AG10803 (cell line): Measurements from ENCODE around the gene ZNF813.
"Not testable (repeated sequence)": the region's sequence is repeated elsewhere in the genome, so short reads cannot be mapped to it uniquely, and the experiment has no call there.

Experiments
- DNase-seq: peaks from one replicate; pipeline ENCODE4 v3.0.0; 2010; ENCODE audit warnings: low read depth
- H3K4me3 ChIP-seq: 2 replicates; pipeline ENCODE4 v1.5.1; 2011; ENCODE audit warnings: mild to moderate bottlenecking, low read length, control low read depth
- TF ChIP-seq, protein P1 (sequence below): conservative IDR thresholded peaks from 2 replicates; pipeline ENCODE4 v1.5.1; 2011; ENCODE audit warnings: mild to moderate bottlenecking, low read length, control low read depth, inconsistent platforms

ZNF813 gene

DNA sequence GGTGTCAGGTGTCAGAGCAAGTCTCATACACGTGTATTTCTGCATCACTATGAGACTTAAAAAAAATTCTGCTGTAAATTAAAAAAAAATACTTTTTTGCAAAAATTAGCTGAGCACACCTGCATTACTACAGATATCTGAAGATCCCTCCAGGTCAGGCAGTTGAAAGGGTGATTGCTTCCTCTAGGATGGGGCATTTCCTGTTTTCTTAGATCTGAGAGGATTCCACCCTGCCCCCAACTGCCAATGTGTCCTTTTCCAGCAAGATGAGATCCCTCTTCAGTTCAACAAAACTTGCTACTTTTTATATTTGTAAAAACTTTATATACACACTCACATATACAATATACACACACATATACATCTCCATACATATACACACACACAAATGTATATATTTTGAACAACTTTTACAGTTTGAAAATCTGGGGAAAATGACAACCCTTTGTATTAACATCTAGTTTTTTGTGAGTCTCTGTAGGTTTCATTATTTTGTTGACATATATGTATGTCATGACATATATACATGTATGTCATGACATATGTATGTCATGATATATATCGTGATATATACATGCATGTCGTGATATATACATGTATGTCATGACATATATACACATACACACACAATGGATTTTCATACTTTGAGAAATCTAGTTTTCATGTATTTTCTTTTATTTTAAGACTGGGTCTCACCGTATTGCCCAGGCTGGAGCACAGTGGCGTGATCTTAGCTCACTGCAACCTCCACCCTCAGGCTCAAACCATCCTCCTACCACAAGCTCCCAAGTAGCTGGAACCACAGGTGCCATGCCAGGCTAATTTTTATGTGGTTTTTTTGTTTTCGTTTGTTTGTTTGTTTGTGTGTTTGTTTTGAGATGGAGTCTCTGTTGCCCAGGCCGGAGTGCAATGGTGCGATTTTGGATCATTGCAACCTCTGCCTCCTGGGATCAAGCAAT, 17.8 kb downstream of the ZNF813 start:
- no peak for DNase-seq
- TF ChIP-seq, protein P1, sequence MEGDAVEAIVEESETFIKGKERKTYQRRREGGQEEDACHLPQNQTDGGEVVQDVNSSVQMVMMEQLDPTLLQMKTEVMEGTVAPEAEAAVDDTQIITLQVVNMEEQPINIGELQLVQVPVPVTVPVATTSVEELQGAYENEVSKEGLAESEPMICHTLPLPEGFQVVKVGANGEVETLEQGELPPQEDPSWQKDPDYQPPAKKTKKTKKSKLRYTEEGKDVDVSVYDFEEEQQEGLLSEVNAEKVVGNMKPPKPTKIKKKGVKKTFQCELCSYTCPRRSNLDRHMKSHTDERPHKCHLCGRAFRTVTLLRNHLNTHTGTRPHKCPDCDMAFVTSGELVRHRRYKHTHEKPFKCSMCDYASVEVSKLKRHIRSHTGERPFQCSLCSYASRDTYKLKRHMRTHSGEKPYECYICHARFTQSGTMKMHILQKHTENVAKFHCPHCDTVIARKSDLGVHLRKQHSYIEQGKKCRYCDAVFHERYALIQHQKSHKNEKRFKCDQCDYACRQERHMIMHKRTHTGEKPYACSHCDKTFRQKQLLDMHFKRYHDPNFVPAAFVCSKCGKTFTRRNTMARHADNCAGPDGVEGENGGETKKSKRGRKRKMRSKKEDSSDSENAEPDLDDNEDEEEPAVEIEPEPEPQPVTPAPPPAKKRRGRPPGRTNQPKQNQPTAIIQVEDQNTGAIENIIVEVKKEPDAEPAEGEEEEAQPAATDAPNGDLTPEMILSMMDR, result no peak
- no peak overlapping the region for H3K4me3 ChIP-seq

DNA sequence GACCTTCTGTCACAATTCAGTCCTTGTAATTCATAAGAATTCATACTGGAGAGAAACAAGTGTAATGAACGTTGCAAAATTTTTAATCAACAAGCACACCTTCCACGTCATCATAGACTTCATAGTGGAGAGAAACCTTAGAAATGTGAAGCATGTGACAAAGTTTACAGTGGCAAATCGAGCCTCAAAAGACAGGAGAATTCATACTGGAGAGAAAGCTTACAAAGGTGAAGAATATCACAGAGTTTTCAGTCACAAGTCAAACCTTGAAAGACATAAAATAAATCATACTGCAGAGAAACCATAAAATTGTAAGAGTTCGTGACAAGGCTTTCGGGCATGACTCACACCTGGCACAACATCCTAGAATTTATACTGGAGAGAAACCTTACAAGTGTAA, 24.6 kb downstream of the ZNF813 start:
- DNase-seq, result no peak
- no peak overlapping the region for H3K4me3 ChIP-seq
- TF ChIP-seq, protein P1, result no peak

DNA sequence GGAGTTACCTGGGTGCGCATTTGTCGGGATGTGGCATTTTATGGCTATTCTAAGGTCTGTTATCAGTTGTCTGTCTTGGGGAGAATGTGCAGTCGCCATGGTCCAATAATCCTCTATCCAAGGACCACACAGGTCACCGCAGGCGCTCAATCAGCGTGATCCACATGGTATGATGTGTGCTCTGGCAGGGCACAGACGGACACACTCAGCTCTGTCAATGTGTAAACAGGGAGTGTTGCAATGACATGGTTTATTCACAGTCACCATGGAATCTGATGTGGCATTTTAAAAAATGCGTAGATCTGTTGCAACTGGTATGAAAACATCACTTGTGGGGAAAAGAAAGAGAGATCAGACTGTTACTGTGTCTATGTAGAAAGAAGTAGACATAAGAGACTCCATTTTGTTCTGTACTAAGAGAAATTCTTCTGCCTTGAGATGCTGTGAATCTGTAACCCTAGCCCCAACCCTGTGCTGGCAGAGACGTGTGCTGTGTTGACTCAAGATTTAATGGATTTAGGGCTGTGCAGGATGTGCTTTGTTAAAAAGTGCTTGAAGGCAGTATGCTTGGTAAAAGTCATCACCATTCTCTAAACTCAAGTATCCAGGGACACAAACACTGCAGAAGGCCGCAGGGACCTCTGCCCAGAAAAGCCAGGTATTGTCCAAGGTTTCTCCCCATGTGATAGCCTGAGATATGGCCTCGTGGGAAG, 29.9 kb downstream of the ZNF813 start:
- H3K4me3 ChIP-seq, result not testable (repeated sequence)
- peak; percentile 59 for DNase-seq

DNA sequence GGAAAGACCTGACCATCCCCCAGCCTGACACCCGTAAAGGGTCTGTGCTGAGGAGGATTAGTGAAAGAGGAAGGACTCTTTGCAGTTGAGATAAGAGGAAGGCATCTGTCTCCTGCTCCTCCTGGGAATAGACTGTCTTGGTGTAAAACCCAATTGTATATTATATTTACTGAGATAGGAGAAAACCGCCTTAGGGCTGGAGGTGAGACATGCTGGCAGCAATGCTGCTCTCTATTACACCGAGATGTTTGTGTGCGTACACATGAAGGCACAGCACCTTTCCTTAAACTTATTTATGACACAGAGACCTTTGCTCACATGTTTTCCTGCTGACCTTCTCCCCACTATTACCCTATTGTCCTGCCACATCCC, 30.5 kb downstream of the ZNF813 start:
- H3K4me3 ChIP-seq, DNase-seq: not testable (repeated sequence)

DNA sequence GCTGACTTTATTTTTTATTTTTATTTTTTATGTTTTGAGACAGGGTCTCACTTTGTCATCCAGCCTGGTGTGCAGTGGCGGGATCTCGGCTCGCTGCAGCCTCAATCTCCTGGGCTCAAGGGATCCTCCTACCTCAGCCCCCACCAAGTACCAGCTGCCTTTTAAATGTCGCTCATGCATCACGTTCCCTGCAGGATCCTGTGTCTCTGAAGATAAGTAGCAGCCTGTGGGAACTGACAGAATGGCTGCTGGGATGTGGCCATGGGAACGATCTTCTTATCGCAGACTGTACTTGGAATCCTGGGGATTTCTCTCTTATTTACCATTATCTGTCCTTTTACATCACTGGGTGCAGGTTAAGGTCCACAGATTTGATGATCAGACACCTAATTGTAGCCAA, 35.6 kb downstream of the ZNF813 start:
- DNase-seq, H3K4me3 ChIP-seq: not testable (repeated sequence)

DNA sequence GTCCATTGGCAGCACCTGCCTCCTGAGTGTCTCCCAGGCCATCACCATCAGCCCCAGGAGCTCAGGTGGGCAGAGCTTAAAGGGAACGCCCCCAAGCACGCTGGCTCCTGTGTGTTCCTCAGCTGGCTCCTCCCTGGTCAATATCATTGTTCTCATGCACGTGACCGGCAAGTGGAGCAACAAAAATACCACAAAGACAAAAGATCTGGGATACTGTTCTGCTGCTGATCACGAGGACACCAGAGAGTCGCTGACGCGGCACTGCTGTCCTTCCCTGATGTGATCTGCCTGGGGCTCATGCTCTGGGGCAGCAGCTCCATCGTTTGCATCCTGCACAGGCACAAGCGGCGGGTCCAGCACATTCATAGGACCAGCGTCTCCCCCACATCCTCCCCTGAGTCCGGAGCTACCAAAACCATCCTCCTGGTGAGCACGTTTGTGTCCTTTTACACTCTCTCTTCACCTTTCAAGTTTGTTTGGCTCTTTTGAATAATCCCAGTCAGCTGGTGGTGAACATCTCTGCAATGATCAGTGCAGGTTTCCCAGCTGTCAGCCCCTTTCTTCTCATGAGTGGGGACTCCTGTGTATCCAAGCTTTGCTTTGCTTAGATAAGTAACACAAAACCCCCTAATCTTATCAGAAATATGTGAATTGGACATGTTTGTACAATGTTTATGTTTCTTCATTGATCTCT, 36.3 kb downstream of the ZNF813 start:
- H3K4me3 ChIP-seq, DNase-seq: not testable (repeated sequence)

DNA sequence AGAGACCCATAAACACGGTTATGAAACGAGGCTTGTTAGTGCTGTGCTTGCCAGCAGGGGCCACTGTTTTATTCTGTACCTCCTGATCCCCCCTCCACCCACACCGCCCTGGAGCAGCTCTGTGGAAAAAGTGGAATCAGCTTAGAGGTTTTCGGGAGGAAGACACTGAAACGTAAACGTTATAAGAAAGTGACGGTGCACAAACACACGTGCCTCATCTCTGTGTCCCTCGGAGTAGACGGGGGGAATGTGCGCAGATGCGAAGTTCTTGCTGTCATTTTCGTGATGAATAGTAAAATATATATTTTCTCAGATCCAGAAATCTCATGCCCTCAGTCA, 36.8 kb downstream of the ZNF813 start:
- H3K4me3 ChIP-seq, result peak overlapping the region; percentile 43
- DNase-seq, result peak; percentile 18
- TF ChIP-seq, protein P1, result 0 out of 2 replicates have a peak, but pooled peaks have one; percentile 19

DNA sequence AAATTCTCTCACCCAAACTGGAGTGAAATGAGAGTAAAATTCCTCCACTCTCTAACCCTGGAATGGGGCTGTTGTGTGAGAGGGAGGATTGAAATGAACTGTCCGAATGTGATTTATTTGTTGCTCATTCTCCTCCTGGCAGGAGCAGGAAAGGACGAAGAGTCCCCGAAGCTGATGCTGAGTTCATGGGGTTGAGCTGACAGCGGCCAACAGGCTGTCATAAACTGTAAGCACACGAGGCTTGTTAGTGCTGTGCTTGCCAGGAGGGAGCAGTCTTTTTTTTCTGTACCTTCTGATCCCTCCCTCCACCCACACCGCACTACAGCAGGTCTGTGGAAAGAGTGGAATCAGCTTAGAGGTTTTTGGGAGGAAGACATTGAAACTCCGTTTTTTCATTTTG, 37.4 kb downstream of the ZNF813 start:
- peak overlapping the region; percentile 43; the same call in 1 of the 2 replicates for H3K4me3 ChIP-seq
- TF ChIP-seq, protein P1, result no peak
- no peak for DNase-seq

DNA sequence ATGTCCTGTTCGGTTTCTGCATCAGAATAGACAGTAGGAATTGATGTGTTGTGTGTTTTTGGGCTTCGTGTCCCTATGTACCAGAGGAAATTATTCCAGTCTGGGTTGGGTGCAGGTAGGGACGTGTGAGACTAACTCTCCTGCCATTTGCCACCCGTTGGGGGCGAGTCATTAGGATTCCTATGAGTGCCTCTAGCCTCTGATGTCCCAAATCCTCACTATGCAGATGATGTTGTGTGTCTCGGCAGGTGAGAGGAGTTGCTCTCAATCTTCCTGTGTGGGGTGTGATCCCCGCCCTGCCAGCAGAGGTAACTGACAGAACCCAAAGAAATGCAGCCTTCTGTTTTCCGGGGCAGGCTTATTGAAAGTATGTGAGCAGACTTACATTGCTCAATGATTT, 39.2 kb downstream of the ZNF813 start:
- TF ChIP-seq, protein P1, result no peak
- no peak for DNase-seq

More for the DNA sequence above, 39.2 kb downstream of the ZNF813 start:
- H3K4me3 ChIP-seq, result no peak overlapping the region
